Hepatocyte (in vitro differentiated cells): ENCODE results near the gene RASEF. TPM values are rescaled to one million over a fixed set of nuclear protein-coding genes. Genes with fewer than 3 reads are reported as not detected.
A peak's percentile ranks its signal among the peaks of the same experiment; 100 is the strongest.

Source experiments
- DNase-seq: peaks from one replicate; pipeline ENCODE4 v3.0.0-alpha.2; 2016; ENCODE audit warnings: low spot score
- H2AFZ ChIP-seq: fragments of 200-600 bp; sonication (generic); 2 replicates; pipeline ENCODE4 v1.6.0; 2016; ENCODE audit warnings: antibody characterized with exemption, mild to moderate bottlenecking
- H3K27ac ChIP-seq: fragments of 200-600 bp; sonication (generic); 2 replicates; pipeline ENCODE4 v1.5.1; 2016; ENCODE audit warnings: mild to moderate bottlenecking
- H3K27me3 ChIP-seq: fragments of 200-600 bp; sonication (generic); 2 replicates; pipeline ENCODE4 v1.6.1; 2016
- H3K36me3 ChIP-seq: fragments of 200-600 bp; sonication (generic); replicated peaks from 2 replicates; pipeline ENCODE4 v1.5.1; 2016; ENCODE audit warnings: low read depth; ENCODE audit not compliant: insufficient read depth
- H3K4me1 ChIP-seq: fragments of 200-600 bp; sonication (generic); 2 replicates; pipeline ENCODE4 v1.5.1; 2016; ENCODE audit warnings: mild to moderate bottlenecking, moderate library complexity; ENCODE audit not compliant: insufficient read depth
- H3K4me2 ChIP-seq: fragments of 200-600 bp; sonication (generic); 2 replicates; pipeline ENCODE4 v1.6.0; 2016
- H3K4me3 ChIP-seq: fragments of 200-600 bp; sonication (generic); 2 replicates; pipeline ENCODE4 v1.5.1; 2016; ENCODE audit warnings: mild to moderate bottlenecking
- H3K79me2 ChIP-seq: fragments of 200-600 bp; sonication (generic); 2 replicates; pipeline ENCODE4 v1.6.0; 2017; ENCODE audit warnings: mild to moderate bottlenecking
- H3K9me2 ChIP-seq: fragments of 200-600 bp; sonication (generic); replicated peaks from 2 replicates; pipeline ENCODE4 v1.6.0; 2017; ENCODE audit warnings: mild to moderate bottlenecking; ENCODE audit not compliant: insufficient read depth
- H3K9me3 ChIP-seq: fragments of 200-600 bp; sonication (generic); 2 replicates; pipeline ENCODE4 v1.5.1; 2016; ENCODE audit warnings: low read depth, mild to moderate bottlenecking
- H4K20me1 ChIP-seq: fragments of 200-600 bp; sonication (generic); 2 replicates; pipeline ENCODE4 v1.6.0; 2016; ENCODE audit warnings: mild to moderate bottlenecking; ENCODE audit not compliant: insufficient read depth, poor library complexity, severe bottlenecking
- CTCF ChIP-seq: fragments of 200-600 bp; sonication (generic); IDR thresholded peaks from 2 replicates; pipeline ENCODE4 v1.5.1; 2016; ENCODE audit warnings: antibody characterized with exemption, mild to moderate bottlenecking; ENCODE audit not compliant: poor library complexity
- EZH2 ChIP-seq: fragments of 200-600 bp; sonication (generic); IDR thresholded peaks from 2 replicates; pipeline ENCODE4 v1.6.1; 2016; ENCODE audit warnings: antibody characterized with exemption, mild to moderate bottlenecking, borderline replicate concordance
- EZH2phosphoT487 ChIP-seq: fragments of 200-600 bp; sonication (generic); IDR thresholded peaks from one replicate; pipeline ENCODE4 v1.6.1; 2018; ENCODE audit warnings: antibody characterized with exemption, mild to moderate bottlenecking, low read depth, moderate library complexity; ENCODE audit not compliant: unreplicated experiment, severe bottlenecking
- WGBS: methylation state at CpG from one replicate; pipeline ENCODE4 v1.1.6; 2016; ENCODE audit warnings: low lambda C conversion rate; ENCODE audit errors: missing lambda C conversion rate; 5-methylcytosine and 5-hydroxymethylcytosine counted together
- polyA plus RNA-seq: library from polyadenylated mRNA; unstranded; fragments of >200 nt; fragmentation: Nextera tagmentation; extraction: Ambion mirVana; gene quantifications from 2 replicates; pipeline ENCODE4 v1.2.1, GENCODE V29; 2016
- total RNA-seq: library from RNA; depleted of rRNA; stranded (reverse); fragments of >200 nt; gene quantifications from 2 replicates; pipeline ENCODE4 v1.2.3, GENCODE V29; 2014

Gene RASEF
- total and polyA plus RNA-seq, 2 experiments from 2014 or later: 11.1 to 18.9 TPM

- no peak for TF ChIP-seq EZH2
- Histone ChIP-seq H4K20me1 (no peaks in the 10 kb centered on the region), H3K9me3 (no peaks in the 10 kb centered on the region), H3K4me2 (peak overlapping the region; percentile 94), H3K27me3 (peaks cover 9% of the 10 kb centered on the region), H3K4me1 (peaks cover 10% of the 10 kb centered on the region), H2AFZ (no peak overlapping the region), H3K4me3 (no peak overlapping the region), H3K36me3 (no peaks in the 10 kb centered on the region), H3K27ac (peak overlapping the region; percentile 94), H3K79me2 (peaks cover 31% of the 10 kb centered on the region), H3K9me2 (no peaks in the 10 kb centered on the region)
- peak; percentile 8 for DNase-seq
- 65% methylated on average over 2 of the region's 2 CpGs for WGBS
These were observed 1.9 kb downstream of the RASEF start for GRCh38 chr9:83061036-83061435.

GRCh38 chr9:83060556-83060955 is 2.4 kb downstream of the RASEF start:
- 74% methylated on average over 3 of the region's 3 CpGs for WGBS
- no peak overlapping the region for H2AFZ ChIP-seq
- H3K4me3 ChIP-seq: no peak overlapping the region
- TF ChIP-seq CTCF (no peak), EZH2 (no peak), EZH2phosphoT487 (no peak)
- H3K9me2 ChIP-seq: no peaks in the 10 kb centered on the region
- peak overlapping the region; percentile 94 for H3K27ac ChIP-seq
- H3K4me2 ChIP-seq: peak overlapping the region; percentile 94
- peak; percentile 38 for DNase-seq
- no peaks in the 10 kb centered on the region for H4K20me1 ChIP-seq
- peaks cover 9% of the 10 kb centered on the region for H3K27me3 ChIP-seq
- H3K9me3 ChIP-seq: no peaks in the 10 kb centered on the region
- H3K4me1 ChIP-seq: peaks cover 10% of the 10 kb centered on the region
- H3K79me2 ChIP-seq: peaks cover 31% of the 10 kb centered on the region
- no peaks in the 10 kb centered on the region for H3K36me3 ChIP-seq

- Histone ChIP-seq H3K27ac (no peak overlapping the region), H3K36me3 (no peaks in the 10 kb centered on the region), H3K4me1 (peaks cover 10% of the 10 kb centered on the region), H3K9me3 (no peaks in the 10 kb centered on the region), H3K4me2 (no peak overlapping the region), H3K27me3 (peaks cover 9% of the 10 kb centered on the region), H3K79me2 (peaks cover 31% of the 10 kb centered on the region), H2AFZ (no peak overlapping the region), H3K4me3 (no peak overlapping the region), H4K20me1 (no peaks in the 10 kb centered on the region), H3K9me2 (no peaks in the 10 kb centered on the region)
- no peak for DNase-seq
- 96% methylated on average over 1 of the region's 1 CpG for WGBS
- TF ChIP-seq CTCF: no peak
- TF ChIP-seq EZH2phosphoT487: no peak
- TF ChIP-seq EZH2: no peak
These were observed 3.5 kb downstream of the RASEF start for GRCh38 chr9:83059417-83059816.

- Histone ChIP-seq H3K4me2 (peak overlapping the region; percentile 6), H4K20me1 (no peaks in the 10 kb centered on the region), H3K4me1 (peaks cover 10% of the 10 kb centered on the region), H2AFZ (no peak overlapping the region), H3K27ac (peak overlapping the region; percentile 72), H3K9me3 (no peaks in the 10 kb centered on the region), H3K27me3 (no peaks in the 10 kb centered on the region), H3K9me2 (no peaks in the 10 kb centered on the region), H3K36me3 (no peaks in the 10 kb centered on the region), H3K4me3 (no peak overlapping the region), H3K79me2 (peaks cover 31% of the 10 kb centered on the region)
- 84% methylated on average over 1 of the region's 1 CpG for WGBS
- DNase-seq: no peak
- TF ChIP-seq EZH2phosphoT487 (no peak), CTCF (no peak), EZH2 (no peak)
These were observed 6.0 kb downstream of the RASEF start for GRCh38 chr9:83056911-83057310.
